Activated T-helper 1 cell treated with anti-CD3 and anti-CD28 coated beads, Interleukin-12 subunit alpha, Interleukin-12 subunit beta, Interleukin-2, Interleukin-4 antibody, amounts not matched to agents 30 ng/mL and 10 ng/mL and 1 ng/mL, durations not matched to agents 14 hours and 24 hours and 36 hours (primary cell): Measurements from ENCODE around the gene GNA12. TPM values are rescaled to one million over a fixed set of nuclear protein-coding genes. Genes with fewer than 3 reads are reported as not detected.

ENCODE experiments used
- DNase-seq: peaks from one replicate; pipeline ENCODE4 v3.0.0; 2021; ENCODE audit warnings: low spot score
- H3K27ac Mint-ChIP-seq: one replicate; pipeline ENCODE4 v1.8.0; 2021; ENCODE audit warnings: mild to moderate bottlenecking, mixed read lengths
- H3K27me3 Mint-ChIP-seq: one replicate; pipeline ENCODE4 v1.8.0; 2022; ENCODE audit warnings: mild to moderate bottlenecking, moderate library complexity, mixed read lengths; ENCODE audit not compliant: insufficient read depth
- H3K36me3 Mint-ChIP-seq: one replicate; pipeline ENCODE4 v1.8.0; 2021; ENCODE audit warnings: low read depth, mixed read lengths
- H3K4me1 Mint-ChIP-seq: one replicate; pipeline ENCODE4 v1.8.0; 2021; ENCODE audit warnings: low read depth, mixed read lengths
- H3K4me3 Mint-ChIP-seq: one replicate; pipeline ENCODE4 v1.8.0; 2021; ENCODE audit warnings: mild to moderate bottlenecking, moderate library complexity, mixed read lengths
- H3K9me3 Mint-ChIP-seq: one replicate; pipeline ENCODE4 v1.8.0; 2021; ENCODE audit warnings: mixed read lengths
- intact Hi-C: fragments of 100-400 bp; cut with micrococcal nuclease; formaldehyde crosslinking; loops from one replicate; pipeline ENCODE4 v1.15.1; 2024
- total RNA-seq: library from RNA; stranded (reverse); gene quantifications from 2 replicates; pipeline ENCODE4 v1.2.3, GENCODE V29; 2022

The GNA12 gene
- total RNA-seq, 1 donor from 2014 or later = 36.4 TPM

GRCh38 chr7:2807845-2808772 lies 36.0 kb downstream of the GNA12 start:
- Mint-ChIP-seq H3K4me1 (peaks cover 6% of the 10 kb centered on the region), H3K4me3 (no peak overlapping the region), H3K36me3 (peaks cover 2% of the 10 kb centered on the region), H3K9me3 (no peaks in the 10 kb centered on the region), H3K27me3 (no peaks in the 10 kb centered on the region), H3K27ac (no peak overlapping the region)
- intact Hi-C loops = no loop called here
- DNase-seq = no peak

- intact Hi-C loops = no loop called here
Observed at GRCh38 chr7:2807460-2807844, 36.7 kb downstream of the GNA12 start.

GRCh38 chr7:2806571-2806970 lies 37.5 kb downstream of the GNA12 start:
- intact Hi-C loops = no loop called here
- Mint-ChIP-seq H3K36me3 (peaks cover 3% of the 10 kb centered on the region), H3K4me3 (no peak overlapping the region), H3K27me3 (no peaks in the 10 kb centered on the region), H3K9me3 (no peaks in the 10 kb centered on the region), H3K4me1 (peaks cover 10% of the 10 kb centered on the region), H3K27ac (no peak overlapping the region)
- no peak for DNase-seq

More at GRCh38 chr7:2807460-2807844, 36.7 kb downstream of the GNA12 start:
- Mint-ChIP-seq H3K4me1 (peaks cover 6% of the 10 kb centered on the region), H3K27ac (no peak overlapping the region), H3K4me3 (no peak overlapping the region), H3K27me3 (no peaks in the 10 kb centered on the region), H3K9me3 (no peaks in the 10 kb centered on the region), H3K36me3 (peaks cover 2% of the 10 kb centered on the region)
- no peak for DNase-seq

- no peak for DNase-seq
- H3K36me3 Mint-ChIP-seq = peaks cover 3% of the 10 kb centered on the region
- no peaks in the 10 kb centered on the region for H3K27me3 Mint-ChIP-seq
- H3K27ac Mint-ChIP-seq = no peak overlapping the region
- H3K9me3 Mint-ChIP-seq = no peaks in the 10 kb centered on the region
- intact Hi-C loops = no loop called here
- peaks cover 22% of the 10 kb centered on the region for H3K4me1 Mint-ChIP-seq
- no peak overlapping the region for H3K4me3 Mint-ChIP-seq
Observed at GRCh38 chr7:2805213-2805944, 38.7 kb downstream of the GNA12 start.

GRCh38 chr7:2804227-2804763 lies 39.8 kb downstream of the GNA12 start:
- Mint-ChIP-seq H3K27ac (no peak overlapping the region), H3K27me3 (no peaks in the 10 kb centered on the region), H3K9me3 (no peaks in the 10 kb centered on the region), H3K4me3 (no peak overlapping the region), H3K4me1 (peaks cover 26% of the 10 kb centered on the region), H3K36me3 (peaks cover 1% of the 10 kb centered on the region)
- no peak for DNase-seq
- intact Hi-C loops = no loop called here

- H3K27me3 Mint-ChIP-seq = no peaks in the 10 kb centered on the region
Observed at GRCh38 chr7:2803755-2804154, 40.4 kb downstream of the GNA12 start.

GRCh38 chr7:2803342-2803692 lies 40.8 kb downstream of the GNA12 start:
- no peak for DNase-seq
- Mint-ChIP-seq H3K27ac (no peak overlapping the region), H3K4me1 (peaks cover 22% of the 10 kb centered on the region), H3K9me3 (no peaks in the 10 kb centered on the region), H3K36me3 (peaks cover 1% of the 10 kb centered on the region), H3K4me3 (no peak overlapping the region), H3K27me3 (no peaks in the 10 kb centered on the region)
- intact Hi-C loops = no loop called here

More at GRCh38 chr7:2803755-2804154, 40.4 kb downstream of the GNA12 start:
- DNase-seq = no peak
- intact Hi-C loops = no loop called here
- H3K4me1 Mint-ChIP-seq = peaks cover 22% of the 10 kb centered on the region
- no peaks in the 10 kb centered on the region for H3K9me3 Mint-ChIP-seq
- no peak overlapping the region for H3K4me3 Mint-ChIP-seq
- H3K36me3 Mint-ChIP-seq = peaks cover 1% of the 10 kb centered on the region
- H3K27ac Mint-ChIP-seq = no peak overlapping the region

GRCh38 chr7:2802504-2803341 lies 41.4 kb downstream of the GNA12 start:
- intact Hi-C loops = no loop called here
- DNase-seq = no peak
- no peaks in the 10 kb centered on the region for H3K9me3 Mint-ChIP-seq
- peaks cover 1% of the 10 kb centered on the region for H3K36me3 Mint-ChIP-seq
- H3K27ac Mint-ChIP-seq = no peak overlapping the region
- H3K27me3 Mint-ChIP-seq = no peaks in the 10 kb centered on the region
- peaks cover 26% of the 10 kb centered on the region for H3K4me1 Mint-ChIP-seq
- H3K4me3 Mint-ChIP-seq = no peak overlapping the region

GRCh38 chr7:2802101-2802500 lies 42.0 kb downstream of the GNA12 start:
- no peaks in the 10 kb centered on the region for H3K9me3 Mint-ChIP-seq
- DNase-seq = no peak
- intact Hi-C loops = no loop called here
- peaks cover 30% of the 10 kb centered on the region for H3K4me1 Mint-ChIP-seq
- H3K27ac Mint-ChIP-seq = no peak overlapping the region
- no peak overlapping the region for H3K4me3 Mint-ChIP-seq
- H3K36me3 Mint-ChIP-seq = peaks cover 1% of the 10 kb centered on the region
- H3K27me3 Mint-ChIP-seq = no peaks in the 10 kb centered on the region

GRCh38 chr7:2800931-2801688 lies 43.0 kb downstream of the GNA12 start:
- no peak for DNase-seq
- H3K27me3 Mint-ChIP-seq = no peaks in the 10 kb centered on the region
- H3K4me3 Mint-ChIP-seq = no peak overlapping the region
- H3K27ac Mint-ChIP-seq = no peak overlapping the region
- peaks cover 3% of the 10 kb centered on the region for H3K36me3 Mint-ChIP-seq
- intact Hi-C loops = no loop called here
- H3K4me1 Mint-ChIP-seq = peaks cover 30% of the 10 kb centered on the region
- H3K9me3 Mint-ChIP-seq = no peaks in the 10 kb centered on the region

GRCh38 chr7:2800220-2800930 lies 43.7 kb downstream of the GNA12 start:
- Mint-ChIP-seq H3K9me3 (no peaks in the 10 kb centered on the region), H3K27ac (no peak overlapping the region), H3K36me3 (peaks cover 3% of the 10 kb centered on the region), H3K4me3 (no peak overlapping the region), H3K4me1 (peaks cover 30% of the 10 kb centered on the region), H3K27me3 (no peaks in the 10 kb centered on the region)
- no peak for DNase-seq
- intact Hi-C loops = no loop called here
